HG03159 (cell line): Measurements from ENCODE around the gene ZNF281.
A peak's percentile ranks its signal among the peaks of the same experiment; 100 is the strongest.

Experiments
- ATAC-seq: cut with Tn5 transposase; IDR thresholded peaks from one replicate; pipeline ENCODE4 v1.9.1; 2021; ENCODE audit warnings: mild to moderate bottlenecking, moderate library complexity; ENCODE audit not compliant: unreplicated experiment

ZNF281 gene

DNA sequence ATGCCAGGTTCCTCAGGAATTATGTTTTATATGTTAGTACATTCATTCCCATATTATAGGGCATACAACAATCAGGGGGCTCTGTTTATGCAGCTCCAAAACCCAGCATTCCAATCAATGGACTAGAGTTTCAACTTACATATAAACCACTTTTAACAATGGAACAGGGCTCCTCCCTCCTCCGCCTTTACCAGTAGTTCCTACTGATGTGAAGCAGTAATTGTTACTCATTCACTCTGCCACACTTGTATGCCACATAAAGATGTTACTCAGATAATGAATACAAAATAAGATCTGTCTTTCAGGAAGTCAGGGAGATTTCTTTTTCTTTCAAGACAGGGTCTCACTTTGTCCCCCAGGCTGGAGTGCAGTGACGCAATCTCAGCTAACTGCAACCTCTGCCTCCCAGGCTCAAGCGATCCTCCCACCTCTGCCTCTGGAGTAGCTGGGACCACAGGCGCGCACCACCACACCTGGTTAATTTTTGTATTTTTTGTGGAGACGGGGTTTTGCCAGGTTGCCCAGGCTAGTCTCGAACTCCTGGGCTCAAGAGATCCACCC, 17.1 kb downstream of the ZNF281 start:
- no peak for ATAC-seq

DNA sequence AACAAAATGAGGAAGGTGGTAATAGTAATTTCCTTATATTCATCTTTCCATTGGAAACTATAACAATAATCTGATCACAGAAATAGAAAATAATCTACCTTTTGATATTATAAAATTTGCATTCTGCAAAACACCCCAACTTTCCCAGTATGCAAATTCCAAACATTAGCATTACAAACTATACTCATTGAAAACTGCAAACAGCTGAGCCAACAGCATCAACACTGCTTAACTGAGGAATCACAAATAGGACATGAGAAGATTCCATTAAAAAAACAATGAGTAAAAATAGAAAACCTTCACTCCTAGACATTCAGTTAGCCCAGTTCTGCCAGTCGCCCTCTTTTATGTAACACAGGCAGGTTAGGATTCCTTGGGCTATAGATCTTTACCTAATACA, 18.1 kb downstream of the ZNF281 start:
- no peak for ATAC-seq

DNA sequence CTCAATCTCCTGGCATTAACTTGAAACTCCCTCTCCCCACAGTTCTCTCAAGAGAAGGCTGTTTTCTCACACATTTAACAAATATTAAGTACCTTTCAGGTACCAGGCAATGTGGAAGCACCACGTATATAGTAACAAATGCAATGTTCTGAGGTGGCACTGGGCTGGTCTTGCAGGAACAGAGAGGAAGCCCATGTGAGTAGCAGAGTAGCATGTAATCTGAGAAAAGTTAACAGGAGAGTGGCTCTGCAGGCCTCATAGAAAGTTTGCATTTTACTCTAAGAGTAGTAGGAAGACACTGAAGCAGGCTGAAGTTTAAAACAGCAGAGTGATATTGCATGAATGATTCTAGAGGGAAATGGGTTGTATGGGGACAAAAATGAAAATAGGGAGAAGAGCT, 21.0 kb downstream of the ZNF281 start:
- no peak for ATAC-seq

DNA sequence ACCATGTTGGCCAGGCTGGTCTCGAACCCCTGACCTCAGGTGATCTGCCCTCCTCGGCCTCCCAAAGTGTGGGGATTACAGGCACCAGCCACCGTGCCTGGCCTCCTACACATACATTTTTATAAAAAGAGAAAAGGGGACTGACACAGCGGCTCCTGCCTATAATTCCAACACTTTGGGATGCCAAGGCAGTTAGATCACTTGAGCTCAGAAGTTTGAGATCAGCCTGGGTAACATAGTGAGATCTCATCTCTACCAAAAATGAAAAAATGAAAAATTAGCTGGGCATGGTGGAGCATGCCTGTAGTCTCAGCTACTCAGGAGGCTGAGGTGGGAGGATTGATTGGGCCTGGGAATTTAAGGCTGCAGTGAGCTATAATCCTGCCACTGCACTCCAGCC, 23.4 kb downstream of the ZNF281 start:
- ATAC-seq, result no peak

DNA sequence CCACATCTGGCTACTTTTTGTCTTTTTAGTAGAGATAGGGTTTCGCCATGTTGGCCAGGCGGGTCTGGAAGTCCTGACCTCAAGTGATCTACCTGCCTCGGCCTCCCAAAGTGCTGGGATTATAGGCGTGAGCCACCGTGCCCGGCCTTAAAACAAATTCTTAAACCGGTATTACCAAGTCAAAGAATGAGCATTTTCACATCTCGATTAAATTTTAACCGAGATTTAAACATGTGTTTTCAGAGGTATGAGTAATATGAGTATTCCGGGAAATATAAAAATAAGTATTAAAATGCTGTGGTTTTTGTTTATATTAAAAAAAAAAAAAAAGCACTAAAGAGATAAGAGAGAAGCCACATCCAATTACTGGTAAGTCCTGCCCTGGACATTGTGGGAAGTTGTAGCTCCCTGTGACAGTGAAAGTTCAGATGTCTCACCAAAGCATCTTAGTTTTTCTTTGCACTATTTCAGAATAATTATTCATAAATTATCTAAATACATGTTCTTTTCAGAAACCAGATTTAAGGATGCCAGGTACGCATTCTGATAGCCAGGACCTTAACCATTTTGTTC, 24.9 kb downstream of the ZNF281 start:
- ATAC-seq, result peak; percentile 48

DNA sequence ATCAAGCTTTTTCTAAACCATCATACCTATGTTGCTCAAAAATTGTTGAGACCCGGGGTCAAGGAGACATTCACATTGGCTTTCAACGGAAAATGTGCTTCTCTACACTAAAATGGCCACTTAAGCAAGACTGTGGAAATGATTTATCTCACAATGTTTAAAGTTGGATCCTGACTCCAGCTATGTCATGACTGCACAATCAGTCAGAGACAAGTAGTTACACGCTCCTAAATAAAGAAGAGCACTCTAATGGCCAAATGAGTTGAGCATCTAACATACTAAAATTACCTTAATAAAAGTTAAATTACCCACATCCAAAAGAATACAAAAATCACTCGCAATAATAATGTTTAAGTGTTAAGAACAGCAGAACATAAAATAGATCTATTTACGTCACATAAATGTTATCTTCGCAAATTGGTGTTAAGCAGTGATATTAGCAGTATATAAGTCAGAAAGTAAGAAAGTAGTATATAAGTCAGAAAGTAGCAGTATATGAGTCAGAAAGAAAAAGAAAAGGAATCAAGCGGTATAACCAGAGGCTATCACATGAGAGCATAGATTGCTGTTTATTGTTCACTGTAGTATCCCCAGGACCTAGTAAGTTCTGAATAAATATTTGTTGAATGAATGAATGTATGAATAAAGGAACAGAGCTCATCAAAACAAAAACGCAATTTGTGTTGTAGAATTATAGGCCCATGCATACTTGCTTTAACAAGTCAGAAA, 28.4 kb downstream of the ZNF281 start:
- ATAC-seq, result no peak

- ATAC-seq, result peak; percentile 56
These were observed 29.2 kb downstream of the ZNF281 start for GRCh38 chr1:200380589-200381021.

- ATAC-seq, result no peak
These were observed 29.8 kb downstream of the ZNF281 start for GRCh38 chr1:200379940-200380588.

DNA sequence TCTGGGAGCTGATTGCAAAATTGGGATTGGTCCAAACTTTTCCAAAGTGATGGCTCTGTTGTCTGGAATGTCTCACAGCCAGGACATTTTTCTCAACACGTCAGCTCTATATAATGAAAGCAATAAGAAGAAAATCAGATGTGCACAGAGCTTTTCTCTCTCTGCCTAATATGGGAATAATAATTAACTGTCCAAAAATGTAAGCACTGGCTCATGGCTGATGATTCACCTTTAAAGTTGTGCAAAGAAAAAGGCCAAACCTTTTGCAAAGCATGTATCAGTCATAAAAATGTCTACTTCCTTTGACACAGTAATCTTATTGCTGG, 30.4 kb downstream of the ZNF281 start:
- no peak for ATAC-seq

- no peak for ATAC-seq
These were observed 31.7 kb downstream of the ZNF281 start for GRCh38 chr1:200378096-200378495.

- no peak for ATAC-seq
These were observed 33.3 kb downstream of the ZNF281 start for GRCh38 chr1:200376528-200376927.

GRCh38 chr1:200374569-200375295, 35.1 kb downstream of the ZNF281 start:
- no peak for ATAC-seq

GRCh38 chr1:200373811-200374231, 36.0 kb downstream of the ZNF281 start:
- ATAC-seq, result no peak

DNA sequence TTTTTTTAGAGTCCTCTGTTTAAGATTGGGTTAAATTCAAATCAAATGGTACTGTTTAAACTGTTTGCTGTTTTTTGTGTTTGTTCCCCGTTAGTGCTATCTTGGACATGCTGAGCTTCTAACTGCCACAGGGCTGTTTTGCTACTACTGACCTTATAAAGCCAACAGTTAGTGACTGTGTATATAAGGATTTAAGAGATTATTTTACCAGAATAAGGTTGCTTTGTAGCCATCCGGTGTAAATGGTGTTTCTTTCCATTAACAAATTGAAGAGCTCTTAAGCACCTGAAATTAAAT, 37.0 kb downstream of the ZNF281 start:
- ATAC-seq, result no peak

DNA sequence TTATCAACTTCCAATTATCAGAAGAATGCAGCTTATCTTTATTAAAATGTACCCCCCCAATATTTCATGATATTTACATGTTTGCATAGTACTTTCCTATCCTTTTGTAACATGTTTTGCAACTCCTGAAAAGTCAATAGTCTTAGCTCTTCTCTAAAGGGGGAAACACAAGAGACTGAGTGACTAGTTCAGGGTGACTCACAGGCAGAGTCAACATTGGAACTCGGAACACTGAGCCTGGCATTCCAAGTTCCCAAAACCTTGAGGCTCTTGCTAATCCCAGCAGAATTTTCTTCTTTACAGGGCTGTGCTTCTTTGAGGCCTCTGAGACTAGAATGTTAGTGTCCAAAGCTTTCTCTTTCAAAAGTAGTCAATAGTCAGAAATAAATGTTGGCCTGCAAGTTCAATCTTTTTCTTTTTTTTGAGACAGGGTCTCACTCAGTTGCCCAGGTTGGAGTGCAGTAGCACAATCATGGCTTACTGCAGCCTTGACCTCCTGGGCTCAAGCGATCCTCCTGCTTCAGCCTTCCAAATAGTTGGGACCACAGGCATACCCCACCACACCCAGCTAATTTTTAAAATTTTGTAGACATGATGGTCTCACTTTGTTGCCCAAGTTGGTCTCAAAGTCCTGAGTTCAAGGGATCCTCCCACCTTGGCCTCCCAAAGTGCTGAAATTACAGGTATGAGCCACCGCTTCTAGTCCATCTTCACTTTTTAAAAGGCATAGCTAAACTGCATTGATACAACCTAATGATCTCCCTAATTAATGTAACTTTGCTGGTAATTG, 37.5 kb downstream of the ZNF281 start:
- no peak for ATAC-seq

DNA sequence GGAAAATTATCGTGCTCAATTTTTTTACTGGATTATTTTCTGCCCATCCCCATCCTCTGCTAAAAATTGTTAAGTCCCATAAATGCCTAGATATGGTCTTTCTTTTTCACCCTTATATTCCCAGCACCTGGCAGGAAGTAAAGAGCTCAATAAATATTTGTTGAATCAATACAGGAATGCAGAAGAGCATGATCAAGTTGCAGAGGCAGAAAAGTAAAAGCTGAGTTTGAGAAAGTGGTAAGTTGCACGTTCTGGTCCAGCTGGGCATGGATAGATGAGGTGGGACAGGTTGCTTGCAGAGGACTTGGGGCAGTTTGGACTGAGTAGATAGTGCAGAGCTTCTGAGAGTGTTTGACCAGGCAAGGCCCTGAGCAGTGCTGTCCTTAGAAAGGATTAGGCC, 40.1 kb downstream of the ZNF281 start:
- ATAC-seq, result no peak

DNA sequence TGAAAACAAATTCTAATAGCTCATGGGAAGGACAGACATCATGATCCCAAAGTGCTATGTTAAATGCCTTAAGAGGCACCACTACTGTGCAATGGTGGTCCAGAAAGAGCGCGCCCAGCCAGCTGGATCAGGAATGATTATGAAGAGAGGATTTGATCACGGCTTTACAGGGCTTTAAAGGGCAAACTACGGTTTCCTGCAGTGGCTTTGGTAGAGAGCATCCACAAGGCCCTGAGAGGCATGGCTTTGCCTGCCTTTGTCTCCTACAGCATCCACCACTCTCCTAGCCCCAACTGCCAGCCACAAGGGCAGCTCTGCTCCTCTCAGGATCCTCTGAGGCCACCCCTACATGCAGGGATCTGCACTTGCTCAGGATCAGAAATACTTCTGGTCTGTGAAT, 40.7 kb downstream of the ZNF281 start:
- ATAC-seq, result no peak

- no peak for ATAC-seq
These were observed 41.3 kb downstream of the ZNF281 start for GRCh38 chr1:200368556-200368955.

- no peak for ATAC-seq
These were observed 41.8 kb downstream of the ZNF281 start for GRCh38 chr1:200367841-200368534.

DNA sequence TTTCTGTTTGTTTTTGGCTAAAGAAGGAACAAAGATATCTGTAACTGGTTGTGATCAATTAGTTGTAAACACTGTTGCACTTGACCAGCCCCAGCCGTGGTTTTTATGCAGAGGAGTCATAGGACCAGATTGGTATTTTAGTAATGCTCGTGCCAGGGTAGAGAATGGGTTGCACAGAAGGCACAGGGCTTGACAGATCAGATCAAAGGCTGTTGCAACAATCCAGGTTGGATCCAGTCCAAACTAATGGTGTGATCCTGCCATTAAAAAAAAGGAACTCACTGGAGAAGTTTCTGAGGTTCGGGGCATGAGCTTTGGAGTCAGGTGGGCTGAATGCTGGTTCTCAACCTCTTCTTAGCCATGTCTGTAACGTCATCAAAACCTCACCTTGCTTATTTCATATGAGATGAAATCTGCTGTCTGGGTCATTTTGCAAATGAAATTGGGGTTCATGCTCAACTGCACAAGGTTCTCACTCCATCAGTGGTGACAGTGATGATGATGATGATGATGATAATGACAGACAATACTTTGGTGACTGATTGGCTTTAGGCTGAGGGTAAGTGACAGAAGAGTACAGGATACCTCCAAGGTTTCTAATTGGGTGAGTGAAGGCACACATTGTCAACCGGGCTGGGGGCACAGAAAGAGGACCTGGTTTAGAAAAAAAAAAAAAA, 43.1 kb downstream of the ZNF281 start:
- no peak for ATAC-seq
